IPS-15b (cell line): Measurements from ENCODE around the gene SPAG6.

ENCODE experiments used
- H3K27me3 ChIP-seq: one replicate; pipeline ENCODE4 v1.6.1; 2013; ENCODE audit warnings: low read length; ENCODE audit not compliant: control insufficient read depth, insufficient read depth
- H3K36me3 ChIP-seq: one replicate; pipeline ENCODE4 v1.6.1; 2013; ENCODE audit warnings: low read length; ENCODE audit not compliant: control insufficient read depth, insufficient read depth
- H3K4me1 ChIP-seq: one replicate; pipeline ENCODE4 v1.6.1; 2013; ENCODE audit warnings: mild to moderate bottlenecking, low read length; ENCODE audit not compliant: control insufficient read depth, insufficient read depth
- H3K4me3 ChIP-seq: one replicate; pipeline ENCODE4 v1.5.1; 2013; ENCODE audit warnings: low read depth, low read length
- H3K9ac ChIP-seq: one replicate; pipeline ENCODE4 v1.6.1; 2013; ENCODE audit warnings: low read depth, mild to moderate bottlenecking, low read length
- H3K9me3 ChIP-seq: one replicate; pipeline ENCODE4 v1.6.1; 2013; ENCODE audit warnings: mild to moderate bottlenecking, low read length; ENCODE audit not compliant: control insufficient read depth, insufficient read depth

SPAG6 gene

DNA sequence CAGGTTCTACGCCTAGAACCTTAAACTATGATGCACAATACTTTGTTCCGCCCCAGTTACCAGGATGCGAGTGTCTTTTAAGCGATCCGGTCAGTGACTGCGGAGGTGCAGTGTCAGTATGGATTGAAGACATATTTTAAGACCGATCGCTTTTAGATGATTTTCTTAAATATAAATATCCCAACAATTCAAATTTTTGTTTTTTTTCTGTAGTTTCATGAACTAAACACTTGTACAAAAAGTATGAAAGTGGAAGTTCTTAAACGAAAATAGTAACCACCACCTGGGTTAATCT, 28.3 kb upstream of the SPAG6 start:
- peak overlapping the region; percentile 69 for H3K4me3 ChIP-seq
- peaks cover 72% of the 10 kb centered on the region for H3K27me3 ChIP-seq
- no peaks in the 10 kb centered on the region for H3K36me3 ChIP-seq
- H3K4me1 ChIP-seq: peaks cover 8% of the 10 kb centered on the region
- H3K9ac ChIP-seq: no peak overlapping the region
- no peaks in the 10 kb centered on the region for H3K9me3 ChIP-seq

DNA sequence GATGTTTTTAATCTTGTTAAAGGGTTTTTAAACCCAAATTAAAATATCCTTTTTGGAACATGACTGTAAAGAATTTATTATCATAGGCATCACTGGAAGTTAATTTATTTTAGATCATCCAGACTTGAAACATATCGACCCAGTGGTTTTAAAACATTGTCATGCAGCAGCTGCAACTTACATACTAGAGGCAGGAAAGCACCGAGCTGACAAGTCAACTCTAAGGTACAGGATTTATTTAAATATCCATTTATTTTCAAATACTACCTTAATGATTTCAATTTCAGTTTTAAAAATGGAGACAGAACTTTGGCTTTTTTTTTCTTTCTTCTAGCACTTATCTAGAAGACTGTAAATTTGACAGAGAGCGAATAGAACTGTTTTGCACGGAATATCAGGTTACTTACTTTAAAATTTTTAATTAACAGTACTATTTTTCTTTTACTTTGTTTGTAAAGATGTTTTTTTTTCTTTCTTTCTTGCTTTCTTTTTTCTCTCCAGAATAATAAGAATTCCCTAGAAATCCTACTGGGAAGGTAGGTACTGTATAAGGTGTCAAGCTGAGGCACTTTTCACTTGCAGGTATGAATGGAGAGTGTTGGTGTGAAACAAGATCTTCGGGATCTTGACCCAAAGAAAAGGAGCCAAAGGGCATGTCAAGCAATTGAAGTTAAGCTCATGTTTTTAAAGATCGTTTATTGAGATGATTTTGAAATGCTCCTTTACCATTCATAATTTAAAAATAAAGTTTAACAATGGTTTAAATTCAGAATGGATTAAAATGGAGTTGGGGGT, 27.3 kb upstream of the SPAG6 start:
- no peak overlapping the region for H3K4me3 ChIP-seq
- no peaks in the 10 kb centered on the region for H3K36me3 ChIP-seq
- H3K27me3 ChIP-seq: peaks cover 78% of the 10 kb centered on the region
- peaks cover 8% of the 10 kb centered on the region for H3K4me1 ChIP-seq
- no peaks in the 10 kb centered on the region for H3K9me3 ChIP-seq
- no peak overlapping the region for H3K9ac ChIP-seq

DNA sequence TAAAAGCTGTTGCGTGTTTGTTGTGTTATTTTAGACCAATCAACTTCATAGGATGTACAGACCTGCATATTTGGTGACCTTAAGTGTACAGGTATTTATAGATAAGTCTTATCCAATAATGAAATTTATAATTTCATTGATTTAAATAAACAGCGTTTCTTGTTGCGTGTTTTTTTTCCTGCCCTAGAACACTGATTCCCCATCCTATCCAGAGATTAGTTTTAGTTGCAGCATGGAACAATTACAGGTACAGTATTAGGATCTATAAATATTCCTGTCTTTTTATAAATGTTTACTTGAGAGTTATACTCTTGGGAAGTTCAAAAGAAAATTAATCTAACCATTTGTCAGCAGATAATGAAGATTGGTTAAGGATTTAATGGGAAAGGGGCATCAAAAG, 26.5 kb upstream of the SPAG6 start:
- H3K9me3 ChIP-seq: no peaks in the 10 kb centered on the region
- H3K9ac ChIP-seq: no peak overlapping the region
- H3K36me3 ChIP-seq: no peaks in the 10 kb centered on the region
- H3K27me3 ChIP-seq: peaks cover 78% of the 10 kb centered on the region
- peaks cover 12% of the 10 kb centered on the region for H3K4me1 ChIP-seq
- no peak overlapping the region for H3K4me3 ChIP-seq

DNA sequence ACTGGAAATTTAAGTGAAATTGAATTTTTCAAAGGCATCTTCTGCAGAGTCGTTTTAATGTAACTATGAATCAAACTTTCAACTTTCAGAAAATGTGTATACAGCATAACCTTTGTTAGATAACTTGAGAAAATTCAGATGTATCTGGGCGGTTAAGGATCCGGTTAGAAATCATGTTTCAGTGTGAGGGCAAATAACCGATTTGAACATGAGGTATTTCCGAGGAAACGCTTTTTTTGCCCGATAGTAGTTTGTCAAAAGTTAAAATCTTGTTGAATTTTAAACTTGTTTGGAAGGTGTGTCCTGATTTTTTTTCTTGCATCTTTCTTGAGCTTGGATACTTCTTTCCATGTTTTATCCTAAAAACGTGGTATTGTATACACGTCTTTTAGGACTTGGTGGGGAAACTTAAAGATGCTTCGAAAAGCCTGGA, 25.7 kb upstream of the SPAG6 start:
- Histone ChIP-seq H3K9ac (no peak overlapping the region), H3K27me3 (peaks cover 78% of the 10 kb centered on the region), H3K4me1 (peaks cover 16% of the 10 kb centered on the region), H3K4me3 (no peak overlapping the region), H3K9me3 (no peaks in the 10 kb centered on the region), H3K36me3 (no peaks in the 10 kb centered on the region)

DNA sequence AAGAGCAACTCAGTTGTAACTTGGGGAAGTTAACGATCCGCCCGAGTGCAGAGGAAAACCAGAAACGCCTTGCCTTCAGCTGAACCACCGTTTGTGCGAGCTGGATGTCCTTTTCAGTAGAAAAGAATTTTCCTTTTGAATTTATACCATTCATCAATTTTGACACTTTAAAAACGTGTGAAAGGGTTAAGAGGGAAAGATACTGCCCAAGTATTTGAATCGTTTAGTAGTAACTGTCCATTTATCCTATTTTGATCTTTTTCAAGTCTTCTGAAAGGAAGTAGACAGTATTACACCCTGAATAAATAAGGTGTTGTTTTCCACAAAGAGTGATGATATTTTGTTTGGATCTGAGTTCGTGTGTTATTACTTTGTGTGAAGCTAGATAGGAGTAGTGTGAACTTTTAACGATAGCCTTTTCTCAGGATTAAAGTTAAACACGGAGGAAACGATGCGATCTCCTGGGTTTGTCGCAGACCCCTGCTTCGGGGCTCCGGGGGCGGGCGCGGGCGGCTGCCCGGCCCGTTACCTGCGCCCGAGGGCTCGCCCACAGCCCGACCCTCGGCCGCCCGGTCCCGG, 25.2 kb upstream of the SPAG6 start:
- H3K4me1 ChIP-seq: peaks cover 20% of the 10 kb centered on the region
- no peaks in the 10 kb centered on the region for H3K9me3 ChIP-seq
- H3K27me3 ChIP-seq: peaks cover 78% of the 10 kb centered on the region
- H3K4me3 ChIP-seq: peak overlapping the region; percentile 12
- H3K36me3 ChIP-seq: no peaks in the 10 kb centered on the region
- H3K9ac ChIP-seq: no peak overlapping the region

DNA sequence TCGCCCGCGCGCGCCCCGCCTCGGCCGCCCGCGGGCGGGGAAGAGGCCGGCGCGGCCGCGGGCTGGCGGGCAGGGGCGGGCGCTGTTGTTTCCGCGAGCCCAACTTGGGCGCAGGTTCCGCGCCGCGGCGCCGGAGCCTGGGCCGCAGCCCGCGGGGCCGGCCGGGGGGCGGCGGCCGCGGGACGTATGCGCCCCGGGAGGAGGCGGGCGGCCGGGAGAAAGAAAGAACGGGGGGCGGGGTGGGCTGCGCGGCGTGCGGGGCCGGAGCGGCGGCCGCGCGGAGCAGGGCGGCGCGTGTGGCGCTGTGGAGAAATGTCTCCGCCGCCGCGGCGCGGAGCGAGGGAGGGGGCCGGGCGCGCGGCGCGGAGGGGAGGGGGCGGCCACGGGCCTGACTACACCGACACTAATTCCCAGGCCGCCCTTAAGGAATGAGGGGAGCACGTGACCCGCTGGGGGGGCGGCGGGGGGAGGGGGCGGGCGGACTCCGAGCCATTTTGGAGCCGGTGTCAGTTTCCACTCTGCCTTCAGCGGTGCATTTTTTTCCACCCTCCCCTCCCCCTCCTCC, 24.6 kb upstream of the SPAG6 start, which contains the start of gene BMI1:
TSS of gene BMI1 (plus strand) at position 509 of the 565 bp plus-strand sequence. CDS start 5,351 bp downstream, outside the sequence.
- Histone ChIP-seq H3K9ac (no peak within 1 kb of the TSS), H3K9me3 (no peaks in the 10 kb centered on the region), H3K4me1 (peaks cover 20% of the 10 kb centered on the region), H3K36me3 (no peaks in the 10 kb centered on the region), H3K4me3 (peak within 1 kb of the TSS; percentile 43), H3K27me3 (peaks cover 73% of the 10 kb centered on the region)

DNA sequence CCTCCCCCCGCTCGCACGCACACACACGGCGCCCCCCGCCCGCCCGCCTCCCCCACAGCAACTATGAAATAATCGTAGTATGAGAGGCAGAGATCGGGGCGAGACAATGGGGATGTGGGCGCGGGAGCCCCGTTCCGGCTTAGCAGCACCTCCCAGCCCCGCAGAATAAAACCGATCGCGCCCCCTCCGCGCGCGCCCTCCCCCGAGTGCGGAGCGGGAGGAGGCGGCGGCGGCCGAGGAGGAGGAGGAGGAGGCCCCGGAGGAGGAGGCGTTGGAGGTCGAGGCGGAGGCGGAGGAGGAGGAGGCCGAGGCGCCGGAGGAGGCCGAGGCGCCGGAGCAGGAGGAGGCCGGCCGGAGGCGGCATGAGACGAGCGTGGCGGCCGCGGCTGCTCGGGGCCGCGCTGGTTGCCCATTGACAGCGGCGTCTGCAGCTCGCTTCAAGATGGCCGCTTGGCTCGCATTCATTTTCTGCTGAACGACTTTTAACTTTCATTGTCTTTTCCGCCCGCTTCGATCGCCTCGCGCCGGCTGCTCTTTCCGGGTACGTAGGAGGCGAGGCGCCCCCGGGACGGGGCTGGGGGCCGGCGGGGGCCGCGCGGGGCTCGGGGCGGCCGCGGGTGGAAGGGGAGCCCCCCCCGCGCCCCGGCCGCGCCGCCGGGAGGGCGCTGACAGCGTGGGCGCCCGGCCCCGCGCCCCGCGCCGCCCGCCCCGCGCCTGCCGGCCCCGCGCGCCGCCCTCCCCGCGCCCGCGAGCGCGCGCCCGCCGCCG, 24.0 kb upstream of the SPAG6 start:
- peaks cover 77% of the 10 kb centered on the region for H3K27me3 ChIP-seq

DNA sequence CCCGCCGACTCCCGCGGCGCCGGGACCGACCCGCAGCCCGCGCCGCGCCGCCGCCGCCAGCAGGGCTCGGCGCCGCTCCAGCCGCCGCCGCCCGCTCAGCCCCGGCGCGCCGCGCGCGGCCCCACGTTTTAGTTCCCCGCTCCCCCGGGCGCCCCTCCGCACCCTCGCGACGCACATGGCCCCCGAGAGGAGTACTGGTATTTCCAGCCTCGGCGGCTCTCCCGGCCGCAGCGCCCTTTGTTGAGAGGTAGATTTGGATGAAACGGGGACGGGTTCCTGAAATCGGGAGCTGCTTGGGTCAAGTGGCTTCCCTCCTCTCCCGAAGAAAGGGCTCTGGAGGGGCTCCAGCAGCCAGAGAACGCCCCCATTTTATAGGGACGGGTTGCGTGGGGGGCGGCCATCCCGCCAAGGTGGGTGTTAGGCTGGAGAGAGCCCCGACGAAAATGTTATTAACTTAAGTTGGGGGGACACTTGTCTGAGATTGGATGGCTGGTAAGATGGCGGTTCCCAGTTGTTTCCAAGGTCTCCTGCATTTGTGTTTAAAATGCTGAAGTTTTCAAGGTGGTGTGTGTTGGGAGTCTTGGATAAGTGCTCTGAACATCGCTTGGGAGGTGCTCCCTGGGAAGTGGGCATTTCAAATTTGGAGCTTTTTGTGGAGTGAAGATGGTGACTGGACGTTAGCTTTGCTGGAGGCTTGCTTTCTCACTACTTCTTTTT, 23.2 kb upstream of the SPAG6 start:
- Histone ChIP-seq H3K4me1 (peaks cover 22% of the 10 kb centered on the region), H3K27me3 (peaks cover 80% of the 10 kb centered on the region)

More for the DNA sequence above, 24.0 kb upstream of the SPAG6 start:
- H3K9ac ChIP-seq: no peak overlapping the region
- peaks cover 24% of the 10 kb centered on the region for H3K4me1 ChIP-seq
- no peaks in the 10 kb centered on the region for H3K9me3 ChIP-seq
- H3K4me3 ChIP-seq: peak overlapping the region; percentile 43
- H3K36me3 ChIP-seq: no peaks in the 10 kb centered on the region

DNA sequence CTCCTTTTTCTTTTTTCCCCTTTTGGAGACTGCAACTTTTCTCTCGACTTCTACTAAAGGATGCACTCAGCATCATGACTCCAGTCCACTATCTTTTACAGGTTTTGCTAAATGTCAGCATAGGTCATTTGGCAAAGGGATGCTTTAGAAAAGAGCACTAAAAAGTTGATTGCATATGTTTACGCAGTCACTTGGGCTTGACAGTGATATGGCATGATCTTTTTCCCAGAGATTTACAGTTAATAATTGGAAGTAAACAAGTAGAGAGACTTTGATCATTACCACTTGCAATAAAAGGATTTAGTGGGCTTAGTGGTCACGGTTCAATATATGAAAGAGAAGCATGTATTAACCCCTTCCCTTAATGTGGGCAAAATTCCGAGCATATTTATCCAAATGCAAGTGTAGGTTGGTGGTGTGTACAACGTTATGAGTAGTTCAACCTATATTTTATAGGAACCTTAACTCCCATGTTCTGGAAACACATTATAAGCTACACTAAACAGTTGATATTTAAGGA, 22.6 kb upstream of the SPAG6 start:
- H3K27me3 ChIP-seq: peaks cover 80% of the 10 kb centered on the region
- H3K9ac ChIP-seq: no peak overlapping the region
- peaks cover 21% of the 10 kb centered on the region for H3K4me1 ChIP-seq

More for the DNA sequence above, 23.2 kb upstream of the SPAG6 start:
- H3K36me3 ChIP-seq: no peaks in the 10 kb centered on the region
- H3K9me3 ChIP-seq: no peaks in the 10 kb centered on the region
- H3K4me3 ChIP-seq: peak overlapping the region; percentile 33
- H3K9ac ChIP-seq: no peak overlapping the region

DNA sequence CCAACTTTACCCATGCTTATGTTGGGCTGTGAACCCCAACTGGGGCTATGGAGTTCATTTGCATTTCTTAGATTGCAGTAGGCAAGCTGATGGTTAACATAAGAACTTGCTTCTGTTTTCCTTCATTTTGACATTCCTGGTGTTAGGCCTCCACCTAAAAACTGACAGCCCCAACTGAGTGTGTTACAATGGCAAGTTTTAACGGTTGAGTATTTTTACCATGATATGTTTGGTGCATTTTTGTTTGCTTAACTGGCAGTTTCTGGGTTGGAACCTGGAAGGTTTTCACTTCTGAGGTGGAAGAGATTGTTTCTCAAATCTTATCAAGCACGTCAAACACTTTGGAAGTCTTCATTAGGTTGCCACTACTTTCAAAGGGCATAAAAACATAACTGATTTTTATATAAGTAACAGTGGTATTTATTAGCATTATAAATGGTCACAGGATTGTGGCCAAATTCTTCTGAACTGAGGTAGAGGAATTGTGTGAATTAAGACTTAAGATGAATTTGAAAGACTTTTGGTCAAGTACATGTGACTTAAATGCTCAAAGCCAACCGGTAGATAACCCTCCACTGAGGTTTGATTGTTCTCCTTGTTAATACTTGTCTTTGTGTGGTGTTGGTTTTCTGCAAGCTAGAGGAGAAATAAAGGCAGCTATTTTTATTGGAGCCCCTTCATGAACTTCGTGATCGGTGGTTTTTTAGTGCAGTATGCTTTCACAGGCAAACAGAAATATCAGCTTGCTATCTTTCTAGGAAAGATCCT, 21.6 kb upstream of the SPAG6 start:
- Histone ChIP-seq H3K36me3 (no peaks in the 10 kb centered on the region), H3K4me3 (no peak overlapping the region), H3K27me3 (peaks cover 80% of the 10 kb centered on the region), H3K9ac (no peak overlapping the region), H3K9me3 (no peaks in the 10 kb centered on the region), H3K4me1 (peaks cover 18% of the 10 kb centered on the region)

More for the DNA sequence above, 22.6 kb upstream of the SPAG6 start:
- no peaks in the 10 kb centered on the region for H3K36me3 ChIP-seq
- peak overlapping the region; percentile 33 for H3K4me3 ChIP-seq
- H3K9me3 ChIP-seq: no peaks in the 10 kb centered on the region
